DND-41 (cell line): ENCODE measurements around the gene SYS1.

Experiments
- ATAC-seq: fragments of 200-7000 bp; cut with Tn5 transposase; 3 replicates; pipeline ENCODE4 v1.9.1; 2021; ENCODE audit warnings: low read depth; ENCODE audit not compliant: insufficient read depth
- DNase-seq: peaks from one replicate; pipeline ENCODE4 v3.0.0-alpha.2; 2020
- H2AFZ ChIP-seq: 2 replicates; pipeline ENCODE4 v1.6.0; 2012; ENCODE audit warnings: low read depth, low read length
- H3K27ac ChIP-seq: 2 replicates; pipeline ENCODE4 v1.5.1; 2012; ENCODE audit warnings: low read length, inconsistent platforms
- H3K27me3 ChIP-seq: fragments of 200-600 bp; sonication (generic); 2 replicates; pipeline ENCODE4 v1.6.0; 2012; ENCODE audit warnings: low read length, mild to moderate bottlenecking, inconsistent platforms; ENCODE audit not compliant: insufficient read depth, poor library complexity
- H3K36me3 ChIP-seq: 2 replicates; pipeline ENCODE4 v1.5.1; 2012; ENCODE audit warnings: low read length, inconsistent platforms; ENCODE audit not compliant: insufficient read depth
- H3K4me1 ChIP-seq: 2 replicates; pipeline ENCODE4 v1.5.1; 2012; ENCODE audit warnings: mild to moderate bottlenecking, low read length; ENCODE audit not compliant: insufficient read depth
- H3K4me2 ChIP-seq: 2 replicates; pipeline ENCODE4 v1.6.0; 2012; ENCODE audit warnings: mild to moderate bottlenecking, moderate library complexity, low read length, inconsistent platforms; ENCODE audit not compliant: insufficient read depth
- H3K4me3 ChIP-seq, 2 experiments: fragments of 200-600 bp in 1 of 2; shearing (Covaris generic) in 1 of 2; 2 replicates each; pipeline ENCODE4 v1.5.1; 2012 to 2016; ENCODE audit warnings: inconsistent platforms in 2 of 2, low read length in 2 of 2, mild to moderate bottlenecking in 2 of 2, low read depth in 1 of 2, moderate library complexity in 1 of 2
- H3K79me2 ChIP-seq: 2 replicates; pipeline ENCODE4 v1.6.0; 2012; ENCODE audit warnings: low read length, inconsistent platforms; ENCODE audit not compliant: insufficient read depth
- H3K9ac ChIP-seq: 2 replicates; pipeline ENCODE4 v1.6.0; 2012; ENCODE audit warnings: low read depth, mild to moderate bottlenecking, inconsistent platforms, low read length, moderate library complexity
- H3K9me3 ChIP-seq: 2 replicates; pipeline ENCODE4 v1.5.1; 2012; ENCODE audit warnings: low read length, moderate library complexity, mild to moderate bottlenecking, inconsistent platforms; ENCODE audit not compliant: insufficient read depth, severe bottlenecking
- H4K20me1 ChIP-seq: 2 replicates; pipeline ENCODE4 v1.6.0; 2012; ENCODE audit warnings: low read length; ENCODE audit not compliant: insufficient read depth
- EZH2 ChIP-seq: IDR thresholded peaks from 3 replicates; pipeline ENCODE4 v1.6.1; 2012; ENCODE audit warnings: borderline replicate concordance, low read depth, mild to moderate bottlenecking, moderate library complexity, low read length, inconsistent platforms; ENCODE audit not compliant: severe bottlenecking
- TF ChIP-seq, protein P1 (sequence below): IDR thresholded peaks from 2 replicates; pipeline ENCODE4 v1.5.1; 2012; ENCODE audit warnings: borderline replicate concordance, low read length, moderate library complexity, mild to moderate bottlenecking; ENCODE audit not compliant: poor library complexity, severe bottlenecking; ENCODE audit errors: extremely low read depth

SYS1 gene

GRCh38 chr20:45338121-45339030 is 24.6 kb upstream of the SYS1 start:
- H4K20me1 ChIP-seq, result no peaks in the 10 kb centered on the region
- no peak overlapping the region for H2AFZ ChIP-seq
- no peak overlapping the region for H3K4me3 ChIP-seq
- H3K27ac ChIP-seq, result no peak overlapping the region
- no peak for DNase-seq
- no peaks in the 10 kb centered on the region for H3K79me2 ChIP-seq
- H3K27me3 ChIP-seq, result peaks cover 43% of the 10 kb centered on the region
- TF ChIP-seq EZH2, result no peak
- TF ChIP-seq, protein P1, sequence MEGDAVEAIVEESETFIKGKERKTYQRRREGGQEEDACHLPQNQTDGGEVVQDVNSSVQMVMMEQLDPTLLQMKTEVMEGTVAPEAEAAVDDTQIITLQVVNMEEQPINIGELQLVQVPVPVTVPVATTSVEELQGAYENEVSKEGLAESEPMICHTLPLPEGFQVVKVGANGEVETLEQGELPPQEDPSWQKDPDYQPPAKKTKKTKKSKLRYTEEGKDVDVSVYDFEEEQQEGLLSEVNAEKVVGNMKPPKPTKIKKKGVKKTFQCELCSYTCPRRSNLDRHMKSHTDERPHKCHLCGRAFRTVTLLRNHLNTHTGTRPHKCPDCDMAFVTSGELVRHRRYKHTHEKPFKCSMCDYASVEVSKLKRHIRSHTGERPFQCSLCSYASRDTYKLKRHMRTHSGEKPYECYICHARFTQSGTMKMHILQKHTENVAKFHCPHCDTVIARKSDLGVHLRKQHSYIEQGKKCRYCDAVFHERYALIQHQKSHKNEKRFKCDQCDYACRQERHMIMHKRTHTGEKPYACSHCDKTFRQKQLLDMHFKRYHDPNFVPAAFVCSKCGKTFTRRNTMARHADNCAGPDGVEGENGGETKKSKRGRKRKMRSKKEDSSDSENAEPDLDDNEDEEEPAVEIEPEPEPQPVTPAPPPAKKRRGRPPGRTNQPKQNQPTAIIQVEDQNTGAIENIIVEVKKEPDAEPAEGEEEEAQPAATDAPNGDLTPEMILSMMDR, result no peak
- no peak for ATAC-seq
- H3K4me1 ChIP-seq, result no peaks in the 10 kb centered on the region
- no peaks in the 10 kb centered on the region for H3K36me3 ChIP-seq
- no peak overlapping the region for H3K4me2 ChIP-seq
- no peak overlapping the region for H3K9ac ChIP-seq
- no peaks in the 10 kb centered on the region for H3K9me3 ChIP-seq

GRCh38 chr20:45339084-45339483 is 23.9 kb upstream of the SYS1 start:
- no peak overlapping the region for H2AFZ ChIP-seq
- H4K20me1 ChIP-seq, result no peaks in the 10 kb centered on the region
- H3K9ac ChIP-seq, result no peak overlapping the region
- H3K4me1 ChIP-seq, result no peaks in the 10 kb centered on the region
- no peak for TF ChIP-seq EZH2
- TF ChIP-seq, protein P1, result no peak
- peaks cover 50% of the 10 kb centered on the region for H3K27me3 ChIP-seq
- no peaks in the 10 kb centered on the region for H3K9me3 ChIP-seq
- no peaks in the 10 kb centered on the region for H3K79me2 ChIP-seq
- ATAC-seq, result no peak
- no peaks in the 10 kb centered on the region for H3K36me3 ChIP-seq
- DNase-seq, result no peak
- H3K27ac ChIP-seq, result no peak overlapping the region
- no peak overlapping the region for H3K4me2 ChIP-seq
- no peak overlapping the region for H3K4me3 ChIP-seq

GRCh38 chr20:45339799-45340198 is 23.2 kb upstream of the SYS1 start:
- no peaks in the 10 kb centered on the region for H4K20me1 ChIP-seq
- DNase-seq, result no peak
- H3K9me3 ChIP-seq, result no peaks in the 10 kb centered on the region
- H3K27ac ChIP-seq, result no peak overlapping the region
- H3K4me1 ChIP-seq, result no peaks in the 10 kb centered on the region
- H3K27me3 ChIP-seq, result peaks cover 53% of the 10 kb centered on the region
- H3K79me2 ChIP-seq, result no peaks in the 10 kb centered on the region
- no peak overlapping the region for H3K4me2 ChIP-seq
- ATAC-seq, result no peak
- no peak overlapping the region for H2AFZ ChIP-seq
- H3K36me3 ChIP-seq, result no peaks in the 10 kb centered on the region
- TF ChIP-seq, protein P1, result no peak
- no peak for TF ChIP-seq EZH2
- H3K9ac ChIP-seq, result no peak overlapping the region
- no peak overlapping the region for H3K4me3 ChIP-seq
